GM18909 (cell line): ENCODE measurements around the gene IQCK.
"Not testable (repeated sequence)": the region's sequence is repeated elsewhere in the genome, so short reads cannot be mapped to it uniquely, and the experiment has no call there.

ENCODE experiments used
- ATAC-seq: cut with Tn5 transposase; IDR thresholded peaks from one replicate; pipeline ENCODE4 v1.9.1; 2021; ENCODE audit warnings: mild to moderate bottlenecking; ENCODE audit not compliant: unreplicated experiment, poor library complexity

Gene IQCK

GRCh38 chr16:19715566-19715965 lies 2.5 kb upstream of the IQCK start:
- no peak for ATAC-seq

- ATAC-seq, result no peak
These were observed 1.9 kb upstream of the IQCK start for GRCh38 chr16:19716183-19716582.

GRCh38 chr16:19716728-19717127 lies 1.3 kb upstream of the IQCK start:
- not testable (repeated sequence) for ATAC-seq

GRCh38 chr16:19717314-19717713 lies 757 bp upstream of the IQCK start:
- ATAC-seq, result no peak

- no peak for ATAC-seq
These were observed 524 bp downstream of the IQCK start for GRCh38 chr16:19718624-19718965.

GRCh38 chr16:19722269-19722952 lies 4.3 kb downstream of the IQCK start:
- no peak for ATAC-seq

GRCh38 chr16:19722981-19723380 lies 4.9 kb downstream of the IQCK start:
- no peak for ATAC-seq

GRCh38 chr16:19728636-19728965 lies 10.5 kb downstream of the IQCK start:
- ATAC-seq, result no peak

GRCh38 chr16:19733551-19733950 lies 15.5 kb downstream of the IQCK start:
- no peak for ATAC-seq

- ATAC-seq, result no peak
These were observed 17.2 kb downstream of the IQCK start for GRCh38 chr16:19735074-19735867.

GRCh38 chr16:19737306-19738038 lies 19.4 kb downstream of the IQCK start:
- no peak for ATAC-seq

- no peak for ATAC-seq
These were observed 23.3 kb downstream of the IQCK start for GRCh38 chr16:19741354-19741753.

GRCh38 chr16:19743816-19744159 lies 25.7 kb downstream of the IQCK start:
- ATAC-seq, result no peak

- ATAC-seq, result no peak
These were observed 26.6 kb downstream of the IQCK start for GRCh38 chr16:19744670-19745069.

GRCh38 chr16:19745286-19746010 lies 27.4 kb downstream of the IQCK start:
- no peak for ATAC-seq

- no peak for ATAC-seq
These were observed 28.5 kb downstream of the IQCK start for GRCh38 chr16:19746561-19746960.

- no peak for ATAC-seq
These were observed 30.5 kb downstream of the IQCK start for GRCh38 chr16:19748389-19749168.

- ATAC-seq, result no peak
These were observed 31.6 kb downstream of the IQCK start for GRCh38 chr16:19749571-19750080.

GRCh38 chr16:19751478-19752385 lies 33.7 kb downstream of the IQCK start:
- no peak for ATAC-seq
